Peyer's patch (tissue), 4 donors: ENCODE data around the gene TMPRSS3.

ENCODE experiments used
- CTCF ChIP-seq, 6 experiments: fragments of 450-650 bp in 4 of 6; fragments of 200-600 bp in 2 of 6; sonication (generic) in 1 of 6; IDR thresholded peaks; one replicate each; pipeline ENCODE4 v1.5.1; 2017 to 2019; ENCODE audit warnings: antibody characterized with exemption in 6 of 6, mild to moderate bottlenecking in 3 of 6, moderate library complexity in 1 of 6
- POLR2A ChIP-seq, 2 donors: fragments of 450-650 bp; IDR thresholded peaks; one replicate each; pipeline ENCODE4 v1.5.1; 2017; ENCODE audit warnings: antibody characterized with exemption in 2 of 2, mild to moderate bottlenecking in 2 of 2, moderate library complexity in 2 of 2

- no peak for TF ChIP-seq CTCF (IDR thresholded peaks at IDR 0.05)
- no peak for TF ChIP-seq POLR2A (IDR thresholded peaks at IDR 0.05)
These were observed 48.1 kb downstream of the TMPRSS3 start for GRCh38 chr21:42347601-42348327.
